PFSK-1 (cell line): Measurements from ENCODE around the gene MPV17L.

Experiments used
- POLR2AphosphoS5 ChIP-seq: IDR thresholded peaks from 2 replicates; pipeline ENCODE4 v1.6.1; 2012; ENCODE audit warnings: low read depth, mild to moderate bottlenecking, control low read depth, low read length, moderate library complexity
- REST ChIP-seq, 2 experiments: IDR thresholded peaks; 2 replicates each; pipeline versions ENCODE4 v1.6.1 to v1.8.0; 2011 to 2012; ENCODE audit warnings: low read depth in 2 of 2, low read length in 2 of 2, control low read depth in 1 of 2, inconsistent platforms in 1 of 2, mild to moderate bottlenecking in 1 of 2, moderate library complexity in 1 of 2; ENCODE audit not compliant: insufficient read depth in 1 of 2
- TAF1 ChIP-seq: IDR thresholded peaks from 2 replicates; pipeline ENCODE4 v1.6.1; 2012; ENCODE audit warnings: low read length, control low read depth, borderline replicate concordance; ENCODE audit not compliant: insufficient read depth

- no peak for TF ChIP-seq REST (IDR thresholded peaks at IDR 0.05; ENCODE audit: insufficient read depth in 1 of 2, low read depth in 2 of 2, low read length in 2 of 2)
- TF ChIP-seq POLR2AphosphoS5 = no peak
- no peak for TF ChIP-seq TAF1
These were observed 9.2 kb downstream of the MPV17L start for GRCh38 chr16:15404792-15405191.
